ENCODE results near the gene CELSR1.

- TF ChIP-seq CTCF (IDR thresholded peaks at IDR 0.05; ENCODE audit: low read length) (no peak), EZH2phosphoT487 (IDR thresholded peaks at IDR 0.05; ENCODE audit: low read length) (no peak)
These were observed 164.7 kb downstream of the CELSR1 start for GRCh38 chr22:46372686-46373085.
